Measurements from ENCODE around the gene KANK3.
A peak's percentile ranks its signal among the peaks of the same experiment; 100 is the strongest.
"Not testable (repeated sequence)": the region's sequence is repeated elsewhere in the genome, so short reads cannot be mapped to it uniquely, and the experiment has no call there.

Gene KANK3

DNA sequence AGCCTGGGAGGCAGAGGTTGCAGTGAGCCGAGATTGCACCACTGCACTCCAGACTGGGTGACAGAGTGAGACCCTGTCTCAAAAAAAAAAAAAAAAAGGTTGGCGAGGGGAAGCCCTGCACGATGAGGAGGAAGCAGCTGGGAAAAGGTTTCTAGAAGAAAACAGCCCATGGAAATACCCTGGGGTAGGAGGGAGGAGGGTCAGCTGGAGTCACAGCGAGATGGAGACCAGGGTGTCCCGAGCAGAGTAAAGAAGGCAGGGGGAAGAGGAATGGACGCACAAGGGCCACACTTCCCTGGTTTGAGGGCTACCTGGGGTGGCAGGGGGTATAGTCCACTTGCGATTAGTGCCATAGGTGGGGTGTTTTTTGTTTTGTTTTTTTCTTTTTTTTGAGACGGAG lies 6.4 kb downstream of the KANK3 start:
- DNase-seq = no peak

DNA sequence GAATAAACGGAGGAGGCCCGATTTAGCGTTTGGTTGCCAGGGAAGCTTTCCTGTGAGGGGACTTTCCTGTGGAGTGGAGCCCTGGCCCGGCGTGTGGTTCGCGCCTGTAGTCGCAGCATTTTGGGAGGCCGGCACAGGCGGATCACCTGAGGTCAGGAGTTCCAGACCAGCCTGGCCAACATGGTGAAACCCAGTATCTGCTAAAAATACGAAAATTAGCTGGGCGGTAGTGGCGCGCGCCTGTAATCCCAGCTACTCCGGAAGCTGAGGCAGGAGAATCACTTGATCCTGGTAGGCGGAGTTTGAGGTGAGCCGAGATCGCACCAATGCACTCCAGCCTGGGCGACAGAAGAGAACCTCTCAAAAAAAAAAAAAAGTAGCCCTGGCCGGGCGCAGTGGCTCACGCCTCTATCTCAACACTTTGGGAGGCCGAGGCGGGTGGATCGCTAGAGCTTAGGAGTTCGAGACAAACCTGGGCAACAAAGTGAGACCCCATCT lies 6.9 kb downstream of the KANK3 start:
- no peak for DNase-seq

DNA sequence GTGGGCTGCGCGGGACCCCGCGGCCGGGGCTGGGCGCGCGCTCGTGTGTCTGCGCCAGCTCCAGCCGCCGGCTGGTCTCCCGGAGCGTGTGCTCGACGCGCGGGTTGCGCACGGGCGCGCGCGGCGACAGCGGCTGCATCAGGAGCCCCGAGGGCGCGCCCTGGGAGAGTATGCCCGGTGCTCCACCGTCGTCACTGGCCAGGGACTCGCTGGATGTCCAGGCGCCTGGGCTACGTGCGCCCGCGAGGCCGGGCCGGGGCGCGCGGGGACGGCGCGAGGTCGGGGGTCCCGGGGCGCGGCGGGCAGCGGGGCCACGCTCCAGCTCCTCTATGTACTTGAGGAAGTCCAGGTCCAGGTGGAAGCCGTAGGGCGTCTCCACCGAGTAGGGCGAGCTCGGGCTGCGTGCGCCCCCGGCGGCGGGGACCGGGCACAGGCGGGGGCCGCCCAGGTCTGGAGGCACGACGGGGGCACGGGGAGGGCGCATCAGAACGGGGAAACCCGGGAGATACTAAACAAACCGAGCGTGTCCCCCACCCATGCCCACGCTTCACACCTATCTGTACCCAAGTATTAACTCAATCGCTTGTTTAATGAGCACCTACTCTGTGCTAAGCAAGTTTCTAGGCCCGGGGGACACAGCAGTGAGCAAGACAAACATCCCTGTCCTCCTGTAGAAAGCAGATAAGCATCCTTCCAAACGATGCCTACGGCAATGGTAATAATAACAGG lies 7.6 kb downstream of the KANK3 start:
- DNase-seq = peak; percentile 23

DNA sequence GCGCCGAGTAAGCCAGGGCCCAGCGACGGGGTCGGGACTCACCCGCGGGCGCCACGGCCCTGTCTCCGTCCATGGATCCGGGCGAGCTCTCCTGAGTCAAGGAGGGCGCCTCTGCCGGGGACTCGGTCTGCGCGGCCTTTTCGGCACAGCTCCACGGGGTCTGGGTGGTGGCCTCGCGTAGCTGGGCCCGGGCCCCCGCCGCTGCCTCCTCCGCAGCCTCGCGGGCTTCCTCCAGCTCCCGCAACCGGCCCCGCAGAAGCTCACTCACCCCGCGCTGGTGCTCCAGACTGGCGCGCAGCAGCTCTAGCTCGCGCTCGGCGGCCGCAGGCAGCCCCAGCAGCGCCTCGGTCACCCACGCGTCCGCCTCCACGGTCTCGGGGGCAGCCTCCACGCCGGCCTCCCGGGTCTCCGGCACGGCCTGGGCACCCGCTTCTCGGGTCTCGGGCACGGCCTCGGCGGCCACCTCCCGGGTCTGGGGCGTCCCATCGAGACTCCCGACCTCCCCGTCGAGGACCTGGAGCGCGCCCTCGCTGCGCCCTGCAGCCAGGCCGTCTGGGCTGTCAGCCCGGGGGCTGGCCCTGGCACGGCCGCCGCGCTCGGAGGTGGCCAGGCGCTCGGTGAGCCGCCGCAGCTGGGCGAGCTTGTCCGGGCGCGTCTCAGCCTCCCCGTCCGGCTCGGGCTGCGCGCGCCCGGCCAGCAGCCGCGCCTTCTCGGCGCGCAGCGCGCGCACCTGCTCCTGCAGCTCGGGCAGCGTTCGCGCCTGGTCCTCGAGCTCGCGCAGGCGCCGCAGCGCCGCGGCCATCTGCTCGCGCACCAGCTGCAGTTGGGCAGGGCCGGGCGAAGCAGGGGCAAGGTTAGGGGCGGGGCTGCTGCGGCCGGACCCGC lies 8.4 kb downstream of the KANK3 start:
- DNase-seq = peak; percentile 28

DNA sequence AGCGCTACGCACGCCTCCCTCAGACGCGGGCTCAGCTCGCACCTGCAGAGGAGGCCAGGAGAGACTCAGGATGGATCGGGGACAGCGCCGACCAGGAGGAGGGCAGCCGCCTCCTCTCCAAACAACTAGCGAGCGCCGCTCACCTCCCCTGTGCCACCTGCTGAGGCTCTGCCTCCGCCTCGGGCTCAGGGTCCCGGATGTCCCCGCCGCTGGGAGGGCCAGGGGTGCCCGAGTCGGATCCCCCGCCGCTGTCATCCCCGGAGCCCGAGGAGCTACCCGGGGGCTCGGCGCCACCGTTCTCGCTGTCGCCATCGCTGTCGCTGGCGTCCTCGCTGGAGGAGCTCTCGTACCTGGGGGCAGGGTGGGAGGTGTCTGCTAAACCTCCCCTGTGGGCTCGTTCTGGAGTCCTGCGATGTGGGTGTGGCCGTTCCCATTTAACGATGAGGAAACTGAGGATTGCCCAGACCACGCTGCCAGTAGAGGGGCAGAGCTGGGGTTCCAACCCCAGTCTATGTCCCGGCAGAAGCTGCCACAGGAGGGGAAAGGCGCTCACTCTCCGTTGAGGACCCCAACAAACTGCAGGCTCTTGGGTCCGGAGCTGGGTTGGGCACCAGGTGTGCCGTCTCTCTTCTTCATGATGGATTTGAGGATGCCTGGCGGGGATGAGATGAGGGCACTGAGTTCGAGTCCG lies 9.2 kb downstream of the KANK3 start:
- no peak for DNase-seq

DNA sequence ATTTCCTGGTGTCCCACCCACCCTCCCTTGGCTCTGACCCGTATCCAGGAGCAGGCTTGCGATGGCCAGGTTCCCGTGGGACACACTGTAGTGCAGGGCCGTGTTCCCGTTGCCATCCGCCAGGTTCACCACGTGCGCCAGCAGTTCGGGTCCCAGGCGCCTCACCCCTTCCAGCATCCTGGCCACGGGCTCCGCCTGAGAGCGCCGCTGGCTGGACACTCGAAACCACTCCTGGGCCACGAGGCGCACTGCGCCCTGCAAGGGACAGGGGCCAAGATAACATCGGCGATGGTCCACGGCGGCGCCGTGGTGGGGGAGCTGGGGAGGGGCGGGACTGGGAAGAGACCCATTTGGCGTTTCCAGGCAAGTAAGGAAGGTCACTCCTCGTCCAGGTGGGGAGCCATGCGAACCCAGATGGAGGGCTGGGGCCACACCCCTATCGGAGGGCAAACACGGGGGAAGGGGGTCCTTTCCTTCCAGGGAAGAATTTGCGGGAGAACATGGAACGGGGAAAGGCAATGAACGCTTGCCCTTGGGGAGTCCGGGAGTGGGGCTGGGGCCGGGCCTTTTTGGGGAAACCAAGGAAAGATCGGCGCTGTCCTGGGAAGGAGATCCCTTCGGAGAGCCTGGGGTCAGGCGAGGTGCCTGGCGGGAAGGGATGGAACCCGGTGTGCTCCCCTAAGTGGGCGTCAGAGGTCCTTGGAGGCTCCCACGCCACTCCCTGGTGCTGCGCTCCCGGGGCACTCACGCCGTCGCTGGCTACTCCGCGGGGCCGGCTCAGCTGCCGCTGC lies 9.9 kb downstream of the KANK3 start:
- no peak for DNase-seq

DNA sequence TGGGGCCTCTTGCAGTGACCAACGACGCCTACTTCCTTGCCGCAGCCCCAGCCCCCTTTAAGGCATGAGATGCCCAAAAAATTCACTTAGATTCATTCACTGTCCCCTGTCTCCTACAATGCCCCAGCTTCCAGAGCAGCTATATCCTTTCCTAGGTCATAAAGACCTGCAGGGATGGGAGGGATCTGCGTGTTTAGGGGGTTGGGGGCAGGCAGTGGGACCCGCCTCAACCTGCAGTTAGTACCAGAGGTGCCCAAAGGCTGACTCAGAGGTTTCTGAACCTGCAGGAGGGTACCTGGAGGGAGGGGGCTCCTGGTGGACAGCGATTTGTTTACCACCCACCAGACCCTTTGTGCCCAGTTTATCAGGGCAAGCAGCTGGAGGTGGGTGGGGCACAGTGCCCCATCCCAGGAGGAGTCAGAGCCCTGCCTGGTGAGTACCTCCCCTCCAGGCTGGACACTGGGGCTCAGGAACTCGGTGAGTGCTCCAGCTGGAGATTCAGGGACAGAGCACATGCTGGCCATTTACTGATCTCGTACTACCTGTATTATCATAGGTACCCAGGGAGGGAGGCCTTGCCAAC lies 11.7 kb downstream of the KANK3 start:
- no peak for DNase-seq

DNA sequence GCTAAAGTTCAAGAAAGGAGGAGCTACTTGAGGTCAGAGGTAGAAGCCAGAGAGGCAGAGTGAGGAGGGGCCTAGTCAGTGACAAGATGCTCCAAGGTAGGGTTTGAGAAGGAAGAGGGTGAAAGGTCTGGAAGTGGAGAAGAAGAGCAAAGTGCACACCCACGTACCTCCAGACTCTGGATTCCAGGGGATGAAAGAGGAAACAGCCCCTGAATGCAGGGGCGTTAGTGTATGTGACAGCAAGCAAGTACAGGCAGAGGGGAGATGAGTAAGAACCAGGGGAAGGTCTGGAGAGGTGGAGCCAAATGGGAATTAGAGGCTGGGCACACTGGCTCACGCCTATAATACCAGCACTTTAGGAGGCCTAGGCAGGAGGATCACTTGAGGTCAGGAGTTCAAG lies 13.1 kb downstream of the KANK3 start:
- no peak for DNase-seq

DNA sequence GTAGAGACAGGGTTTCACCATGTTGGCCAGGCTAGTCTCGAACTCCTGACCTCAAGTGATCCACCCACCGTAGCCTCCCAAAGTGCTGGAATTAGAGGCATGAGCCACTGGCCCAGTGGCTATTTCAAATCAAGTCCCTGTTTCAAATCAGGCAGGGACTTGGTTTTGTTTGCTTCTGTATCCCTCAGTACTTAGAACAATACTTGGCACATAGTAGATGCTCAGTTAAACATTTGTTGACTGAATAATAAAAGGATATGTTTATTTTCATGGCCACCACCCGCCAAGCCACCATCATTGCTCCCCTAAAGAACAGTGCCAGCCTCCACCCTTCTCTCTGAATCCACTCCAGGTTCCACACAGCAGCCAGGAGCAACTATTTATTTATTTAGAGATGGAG lies 17.6 kb downstream of the KANK3 start:
- DNase-seq = no peak

DNA sequence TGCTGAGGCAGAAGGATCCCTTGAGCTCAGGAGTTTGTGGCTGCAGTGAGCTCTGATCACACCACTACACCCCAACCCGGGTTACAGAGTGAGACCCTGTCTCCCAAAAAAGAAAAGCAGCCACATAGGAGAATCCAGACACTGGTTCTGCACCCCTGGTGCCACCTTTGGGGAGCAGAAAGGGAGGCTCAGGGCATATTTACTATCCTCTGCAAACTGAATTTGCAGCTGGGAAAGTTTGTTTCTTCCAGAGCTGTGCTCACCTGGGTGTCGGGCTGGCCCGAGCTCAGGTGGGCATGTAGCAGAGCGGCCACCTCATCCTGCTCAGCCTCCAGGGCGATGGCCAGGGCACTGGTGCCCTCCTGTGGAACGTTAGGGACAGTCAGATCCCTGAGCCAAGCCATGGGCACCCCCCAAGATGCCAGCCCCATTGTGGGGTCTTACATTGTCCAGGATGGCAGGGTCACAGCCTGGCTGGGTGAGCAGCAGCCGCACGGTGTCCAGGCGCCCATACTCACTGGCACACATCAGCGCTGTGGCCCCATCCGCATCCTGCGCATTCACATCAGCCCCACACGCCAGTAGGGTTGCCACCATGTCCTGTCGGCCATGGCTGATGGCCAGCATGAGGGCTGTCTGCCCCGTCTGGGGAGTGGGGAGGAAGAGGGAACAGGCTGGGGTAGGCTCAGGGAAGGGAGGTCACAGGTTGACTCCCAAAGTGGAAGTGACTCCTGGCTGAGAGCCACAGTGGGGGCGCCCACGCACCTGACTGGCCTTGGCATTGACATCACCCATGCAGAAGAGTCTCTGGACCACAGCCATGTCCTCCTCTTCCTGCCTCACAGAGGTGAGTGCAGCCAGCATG lies 18.6 kb downstream of the KANK3 start:
- DNase-seq = no peak

DNA sequence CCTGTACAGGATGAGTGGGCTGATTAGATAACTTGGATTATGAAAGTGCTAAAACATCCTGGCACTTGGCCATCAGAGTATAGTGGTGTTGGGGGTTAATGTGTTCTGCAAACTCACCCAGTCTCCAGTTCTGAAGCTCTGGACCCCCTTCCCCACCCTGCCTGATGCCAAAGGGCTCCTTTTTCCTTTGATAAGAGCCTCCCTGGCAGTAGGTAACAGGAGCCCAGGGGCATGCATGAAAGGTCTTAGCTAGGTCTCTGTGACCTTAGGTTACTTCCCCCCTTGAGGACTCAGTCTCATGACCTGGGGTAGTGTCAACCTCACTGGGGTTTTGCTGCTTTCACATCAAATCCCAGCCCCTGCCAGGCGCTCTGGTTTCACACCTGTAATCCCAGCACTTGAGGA lies 19.3 kb downstream of the KANK3 start:
- DNase-seq = no peak

DNA sequence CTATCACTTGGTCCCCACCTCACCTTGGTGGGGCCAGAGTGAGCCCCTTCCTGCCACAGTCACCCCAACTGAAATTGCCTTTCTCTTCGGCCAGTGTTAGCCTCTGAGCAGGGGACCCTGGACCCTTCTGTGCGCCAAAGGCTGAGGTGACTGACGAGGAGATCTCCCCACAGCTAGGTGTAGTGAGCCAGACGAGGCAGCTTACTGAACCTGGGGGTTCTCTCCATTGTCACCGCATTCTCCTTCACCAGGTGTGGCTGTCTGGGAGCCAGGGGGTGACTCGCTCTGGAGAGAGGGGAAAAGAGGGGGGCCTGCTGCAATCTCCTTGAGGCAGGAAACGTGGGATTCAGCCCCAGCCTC lies 20.4 kb downstream of the KANK3 start:
- no peak for DNase-seq

DNA sequence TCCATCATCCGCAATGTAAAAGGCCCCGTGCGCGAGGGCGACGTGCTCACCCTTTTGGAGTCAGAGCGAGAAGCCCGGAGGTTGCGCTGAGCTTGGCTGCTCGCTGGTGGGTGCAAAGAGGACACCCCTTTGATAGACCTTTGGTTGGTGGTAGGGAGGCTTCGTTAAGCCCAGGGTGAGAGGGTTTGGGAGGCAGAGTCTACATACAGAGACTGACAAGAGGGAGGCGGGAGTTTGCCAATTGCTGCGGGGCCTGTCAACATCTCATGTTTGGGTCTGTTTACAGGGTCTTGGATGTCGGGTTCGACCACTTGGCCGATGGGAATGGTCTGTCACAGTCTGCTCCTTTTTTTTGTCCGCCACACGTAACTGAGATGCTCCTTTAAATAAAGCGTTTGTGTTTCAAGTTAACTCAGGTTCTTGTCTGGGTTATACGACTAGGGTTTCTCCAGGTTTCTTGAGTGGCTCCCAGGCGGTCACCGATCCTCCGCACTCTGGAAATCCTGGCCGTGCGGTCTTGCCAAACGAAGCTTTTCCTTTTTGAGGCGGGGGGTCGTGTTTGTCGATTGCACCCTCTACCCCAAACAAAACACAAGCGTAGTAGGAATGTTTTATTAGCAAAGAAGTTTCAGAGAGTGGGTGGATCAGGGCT lies 20.9 kb downstream of the KANK3 start:
- DNase-seq = no peak

DNA sequence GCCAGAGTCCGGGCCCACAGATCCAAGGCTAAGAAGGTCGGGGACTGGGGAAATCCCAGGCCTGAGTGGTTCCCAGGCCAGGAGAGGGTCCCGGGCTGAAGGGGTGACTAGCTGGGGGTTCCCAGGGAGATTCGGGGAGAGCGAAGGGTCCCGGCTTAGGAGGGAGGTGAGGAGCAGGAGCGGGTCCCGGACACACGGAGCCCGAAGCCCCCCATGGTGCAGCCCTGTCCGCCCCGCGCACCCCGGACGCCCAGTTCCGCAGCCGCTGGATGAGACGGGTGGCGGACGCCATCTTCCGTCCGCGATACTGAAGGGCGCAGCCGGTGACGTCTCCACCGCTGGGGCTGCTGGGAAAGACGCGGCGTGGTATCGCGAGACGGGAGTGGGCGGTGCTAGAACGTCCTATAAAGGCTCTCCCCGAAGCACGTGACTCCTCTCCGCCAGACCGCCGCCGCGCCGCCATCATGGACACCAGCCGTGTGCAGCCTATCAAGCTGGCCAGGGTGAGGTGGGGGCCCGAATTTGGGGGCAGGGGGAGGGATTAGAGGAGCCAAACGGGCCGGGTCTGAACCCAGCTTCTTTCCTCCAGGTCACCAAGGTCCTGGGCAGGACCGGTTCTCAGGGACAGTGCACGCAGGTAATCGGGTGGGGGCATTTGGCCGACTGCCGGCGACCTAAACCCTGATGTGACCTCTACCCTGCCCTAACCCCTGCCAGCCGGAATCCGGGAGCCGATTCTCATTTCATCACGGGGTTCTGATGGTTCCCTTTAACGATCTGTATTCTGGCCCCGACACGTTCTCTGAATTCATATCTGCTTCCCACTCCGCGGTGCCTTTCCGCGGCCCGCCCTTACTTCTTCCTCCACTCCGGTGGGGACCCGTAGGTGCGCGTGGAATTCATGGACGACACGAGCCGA lies 21.7 kb downstream of the KANK3 start, which contains the start of the genes NDUFA7 and RPS28:
TSS of gene NDUFA7 (minus strand) at position 309 of the 919 bp plus-strand sequence. CDS start at position 292, 17 bp downstream.
TSS of gene RPS28 (plus strand) at position 430 of the 919 bp plus-strand sequence. CDS start at position 465, 35 bp downstream.
- DNase-seq = peak; percentile 96

DNA sequence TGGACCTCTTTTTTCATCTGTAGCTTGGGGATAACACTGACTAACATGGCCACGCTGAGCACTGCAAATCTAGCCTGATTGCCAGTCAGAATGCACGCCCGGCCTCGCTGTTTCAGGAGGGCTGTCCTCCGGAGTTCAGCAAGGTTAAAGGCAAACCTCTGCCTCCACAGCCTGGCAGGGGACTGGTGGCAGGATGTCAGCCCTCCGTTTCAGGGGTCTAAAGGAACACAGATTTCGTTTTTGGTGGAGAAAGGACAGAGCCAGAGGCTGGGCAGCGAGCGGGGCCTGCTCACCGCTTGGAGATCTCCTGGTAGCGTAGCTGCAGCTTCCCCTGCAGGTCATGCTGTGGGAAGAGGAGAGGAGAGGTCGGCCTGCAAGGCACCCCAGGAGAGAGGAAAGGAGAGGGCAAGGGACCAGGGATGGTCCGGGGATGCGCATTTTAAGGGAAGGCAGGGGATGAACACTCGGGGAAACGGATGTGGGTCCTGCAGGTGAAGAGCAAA lies 22.4 kb downstream of the KANK3 start:
- DNase-seq = no peak

DNA sequence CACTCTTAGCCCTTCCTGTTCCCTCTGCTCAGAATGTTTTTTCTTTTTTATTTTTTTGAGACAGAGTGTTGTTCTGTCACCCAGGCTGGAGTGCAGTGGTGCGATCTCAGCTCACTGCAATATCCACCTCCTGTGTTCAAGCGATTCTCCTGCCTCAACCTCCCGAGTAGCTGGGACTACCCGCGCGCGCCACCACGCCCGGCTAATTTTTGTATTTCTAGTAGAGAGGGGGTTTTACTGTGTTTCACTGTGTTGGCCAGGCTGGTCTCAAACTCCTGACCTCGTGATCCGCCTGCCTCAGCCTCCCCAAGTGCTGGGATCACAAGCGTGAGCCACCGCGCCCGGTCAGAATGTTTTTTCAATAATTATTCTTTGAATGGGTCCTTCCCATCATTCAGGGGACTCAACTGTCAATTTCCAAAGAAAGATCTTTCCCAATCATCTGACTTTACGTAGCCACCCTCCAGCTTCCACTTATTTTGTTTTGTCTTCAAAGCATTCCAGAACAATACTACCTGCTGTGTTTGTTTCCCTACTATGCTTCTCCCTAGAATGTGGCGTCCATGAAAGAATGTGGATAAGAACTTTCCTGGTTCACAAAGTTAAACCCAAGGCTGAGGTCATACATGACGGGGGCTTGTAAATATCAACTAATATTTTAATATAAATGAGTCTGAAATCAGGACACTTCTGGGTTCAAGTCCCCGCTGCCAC lies 23.1 kb downstream of the KANK3 start:
- no peak for DNase-seq

DNA sequence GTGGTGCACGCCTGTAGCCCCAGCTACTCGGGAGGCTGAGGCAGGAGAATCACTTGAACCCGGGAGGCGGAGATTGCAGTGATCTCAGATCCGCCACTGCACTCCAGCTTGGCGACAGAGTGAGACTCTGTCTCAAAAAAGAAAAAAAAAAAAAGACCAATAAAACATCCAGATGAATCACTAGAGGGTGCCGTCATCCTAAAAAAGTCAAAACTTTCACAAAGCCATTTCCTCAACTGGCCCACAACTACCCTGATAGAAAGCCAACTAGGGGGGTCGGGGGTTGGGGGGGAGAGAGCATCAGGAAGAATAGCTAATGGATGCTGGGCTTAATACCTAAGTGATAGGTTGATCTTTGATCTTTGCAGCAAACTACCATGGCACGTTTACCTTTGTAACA lies 24.2 kb downstream of the KANK3 start:
- not testable (repeated sequence) for DNase-seq

DNA sequence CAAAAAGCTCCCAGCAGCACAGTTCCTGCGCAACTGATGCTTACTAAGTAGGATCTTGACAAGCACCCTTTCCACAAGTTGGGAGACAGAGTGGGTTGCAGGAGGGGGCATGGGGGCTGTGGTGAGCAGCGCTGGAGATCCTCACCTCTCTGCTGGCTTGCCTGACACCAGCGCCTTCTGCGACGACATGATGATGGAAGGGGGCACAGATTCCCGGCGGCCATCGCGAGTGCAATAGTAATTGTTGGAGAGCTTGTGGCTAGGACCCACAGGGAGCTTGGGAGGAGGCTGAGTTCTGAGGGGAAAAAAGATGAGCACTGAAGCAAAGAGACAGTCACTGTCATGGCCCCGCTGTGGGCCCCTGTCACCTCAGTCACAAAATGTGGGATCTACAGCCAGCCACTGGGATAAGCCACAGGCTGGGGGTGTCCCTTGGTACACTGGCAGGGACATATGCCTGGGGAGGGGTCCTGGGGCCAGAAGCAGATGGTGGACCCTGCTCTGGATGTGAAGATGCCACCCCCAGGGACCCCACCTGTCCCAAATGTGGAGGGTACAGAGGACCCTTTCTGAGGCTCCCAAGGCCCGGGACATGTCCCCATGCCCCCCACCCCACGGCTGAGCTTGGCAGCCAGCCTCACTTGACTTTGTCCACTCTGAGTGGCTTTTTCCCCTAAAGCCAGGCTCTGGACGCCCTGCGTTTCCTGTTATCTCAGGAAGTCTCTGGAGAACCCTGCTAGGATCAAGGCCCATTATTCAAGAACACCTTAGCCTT lies 26.5 kb downstream of the KANK3 start:
- no peak for DNase-seq
